Ureter (tissue), 1 donor: ENCODE measurements around the gene SHC2. TPM values are rescaled to one million over a fixed set of nuclear protein-coding genes. Genes with fewer than 3 reads are reported as not detected.
"Not testable (repeated sequence)": the region's sequence is repeated elsewhere in the genome, so short reads cannot be mapped to it uniquely, and the experiment has no call there.

Source experiments
- DNase-seq: peaks from one replicate; pipeline ENCODE4 v3.0.0-alpha.2; 2020; ENCODE audit warnings: low spot score
- total RNA-seq: library from RNA; stranded (reverse); gene quantifications from one replicate; pipeline ENCODE4 v1.2.4, GENCODE V29; 2023
- donor health status: DM: yes; HTN: yes; CAD: no.

The SHC2 gene
- total RNA-seq, 1 donor from 2014 or later: 27.6 TPM

DNA sequence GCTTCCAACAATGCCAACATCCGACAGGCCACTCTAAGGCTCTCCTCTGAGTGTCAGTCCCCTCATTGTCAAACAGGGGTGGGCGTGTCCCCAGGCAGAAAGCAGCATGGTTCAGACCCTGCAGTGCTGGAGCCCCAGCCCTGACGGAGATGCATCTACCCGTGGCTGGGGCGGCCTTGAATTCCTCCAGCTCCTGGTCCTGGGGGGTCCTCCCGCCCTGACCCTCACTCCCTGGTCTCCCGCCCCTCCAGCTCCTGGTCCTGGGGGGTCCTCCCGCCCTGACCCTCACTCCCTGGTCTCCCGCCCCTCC lies 38.0 kb downstream of the SHC2 start:
- not testable (repeated sequence) for DNase-seq

DNA sequence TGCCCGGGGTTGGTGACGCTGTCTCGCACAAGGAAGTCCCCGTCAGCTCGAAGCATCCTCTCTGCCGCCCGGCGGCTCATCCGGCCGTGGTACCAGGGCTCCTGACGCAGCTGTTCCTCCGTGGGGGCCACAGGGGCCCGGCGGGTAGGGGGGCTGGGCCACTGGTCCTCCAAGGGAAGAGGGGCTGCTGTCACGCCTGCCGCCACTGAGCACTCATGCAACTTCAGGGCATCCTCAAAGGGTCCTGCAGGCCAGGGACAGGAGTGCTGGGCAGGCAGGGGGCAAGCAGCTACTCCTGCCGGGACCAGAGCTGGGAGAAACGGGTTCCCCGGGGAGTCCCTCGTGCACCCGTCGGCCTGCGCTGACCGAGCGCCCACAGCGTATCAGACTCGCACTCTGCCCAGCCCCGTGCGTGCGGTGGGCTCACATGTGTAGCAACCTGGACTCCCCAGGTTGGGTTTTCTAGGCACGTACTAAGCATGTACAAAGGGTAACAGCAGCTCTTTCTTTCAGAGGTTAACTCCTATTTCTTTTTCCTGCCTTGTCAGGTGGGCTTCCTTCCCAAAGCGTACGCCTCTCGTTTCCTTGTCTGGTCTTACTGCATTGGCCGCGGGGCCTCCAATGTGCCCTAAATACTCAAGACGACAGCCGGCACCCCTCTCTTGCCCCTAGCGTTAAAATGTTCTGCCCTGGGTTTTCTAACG lies 38.5 kb downstream of the SHC2 start:
- no peak for DNase-seq

DNA sequence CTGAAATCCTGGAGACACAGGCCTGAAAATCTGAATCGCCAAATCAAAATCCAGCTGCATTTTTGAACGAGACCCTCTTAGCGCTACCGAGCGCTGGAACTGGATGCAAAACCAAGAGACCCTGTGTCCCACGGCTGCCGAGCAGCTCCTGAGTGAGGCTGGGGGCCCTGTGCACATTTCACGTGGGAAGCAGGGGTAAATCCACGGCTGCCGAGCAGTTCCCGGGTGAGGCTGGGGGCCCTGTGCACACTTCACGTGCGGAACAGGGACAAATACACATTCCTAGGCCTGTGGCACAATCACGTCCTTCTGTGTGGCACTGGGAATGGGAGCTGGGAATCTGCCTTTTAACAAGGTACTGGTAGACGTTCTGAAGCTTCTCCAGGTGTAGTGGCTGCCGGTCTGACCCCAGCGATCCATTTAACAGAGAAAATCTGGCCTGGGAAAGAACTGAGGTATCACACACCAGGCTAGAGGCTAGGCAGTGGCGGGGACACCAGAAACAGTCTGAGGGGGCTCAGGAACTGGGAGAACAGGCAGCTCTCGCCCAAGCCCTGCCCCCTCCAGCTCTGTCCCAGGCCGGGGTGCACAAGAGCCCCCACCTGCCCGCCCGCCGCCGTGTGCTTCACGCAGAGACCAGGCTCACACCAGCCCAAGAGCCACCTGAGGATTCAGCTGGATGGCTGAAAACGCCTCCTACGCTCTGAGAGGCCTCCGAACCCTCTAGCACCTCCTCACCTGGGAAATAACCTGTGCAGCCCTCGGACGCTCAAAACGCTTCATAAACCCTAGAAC lies 40.9 kb downstream of the SHC2 start:
- DNase-seq: no peak

DNA sequence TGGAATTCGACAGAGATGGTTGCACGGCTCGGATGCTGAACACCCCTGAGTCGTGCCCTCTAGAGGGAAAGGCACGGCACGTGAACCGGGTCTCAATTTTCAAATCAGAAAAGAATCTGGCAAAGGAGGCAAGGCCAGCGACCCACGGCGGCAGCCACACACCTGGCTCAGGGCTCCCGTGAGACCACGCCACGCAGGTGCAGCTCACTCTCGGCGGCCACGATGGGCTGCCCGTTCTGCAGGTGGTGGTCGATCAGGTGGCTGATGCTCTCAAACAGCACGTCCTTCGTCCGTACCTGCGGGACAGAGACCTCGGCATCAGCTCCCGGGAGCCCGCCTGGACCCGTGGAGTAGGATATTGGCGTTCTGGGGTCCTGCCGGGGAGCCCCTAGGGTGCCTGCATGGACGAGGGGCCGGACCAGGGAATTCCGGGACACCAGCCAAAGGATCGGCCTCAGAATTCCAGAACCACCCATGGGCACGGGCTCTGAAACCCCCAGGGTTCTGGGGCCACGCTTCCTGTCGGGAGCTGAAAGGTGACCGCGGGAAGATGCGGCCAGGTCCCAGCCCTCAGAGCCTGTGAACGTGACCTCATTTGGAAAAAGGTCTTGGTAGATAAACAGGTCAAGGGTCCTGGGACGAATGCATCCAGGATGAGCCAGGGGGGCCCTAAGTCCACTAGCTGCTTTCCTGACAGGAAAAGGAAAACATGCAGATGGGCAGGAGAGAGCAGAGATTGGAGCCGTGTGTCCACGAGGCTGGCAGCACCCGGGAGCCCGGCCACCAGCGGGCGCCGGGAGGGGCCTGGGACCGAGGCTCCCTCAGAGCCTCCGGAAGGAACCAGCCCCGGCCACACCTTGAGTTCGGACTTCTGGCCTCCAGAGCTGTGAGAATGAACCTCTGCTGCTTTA lies 41.8 kb downstream of the SHC2 start:
- no peak for DNase-seq

DNA sequence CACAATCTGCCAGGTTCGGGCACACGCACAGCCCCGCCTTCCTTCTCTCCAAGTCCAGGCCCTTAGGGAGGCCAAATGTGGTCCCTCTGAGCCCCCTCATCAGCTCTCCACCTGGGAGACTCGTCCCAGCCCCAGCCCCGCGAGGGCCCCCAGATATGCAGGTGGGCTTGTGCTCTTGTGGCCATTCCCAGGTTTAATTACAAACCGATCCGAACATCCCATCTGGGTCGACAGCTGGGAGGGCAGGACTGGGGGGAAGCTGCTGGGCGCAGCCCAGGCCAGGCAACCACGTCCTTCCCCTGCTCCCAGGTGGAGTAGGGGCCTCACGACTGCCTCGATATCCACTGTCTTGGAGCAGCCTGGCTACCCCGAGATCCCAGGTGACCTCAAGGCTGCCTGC lies 44.4 kb downstream of the SHC2 start:
- no peak for DNase-seq

DNA sequence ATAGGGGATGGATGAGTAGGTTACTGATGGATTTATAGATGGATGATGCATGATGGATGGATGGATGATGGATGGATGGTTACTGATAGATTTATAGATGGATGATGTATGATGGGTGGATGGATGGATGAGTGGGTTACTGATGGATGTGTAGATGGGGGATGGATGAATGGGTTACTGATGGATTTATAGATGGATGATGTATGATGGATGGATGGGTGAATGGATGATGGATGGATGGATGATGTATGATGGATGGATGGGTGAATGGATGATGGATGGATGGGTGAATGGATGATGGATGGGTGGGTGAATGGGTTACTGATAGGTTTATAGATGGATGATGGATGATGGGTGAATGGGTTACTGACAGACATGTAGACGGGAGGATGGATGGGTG lies 45.5 kb downstream of the SHC2 start:
- DNase-seq: no peak

DNA sequence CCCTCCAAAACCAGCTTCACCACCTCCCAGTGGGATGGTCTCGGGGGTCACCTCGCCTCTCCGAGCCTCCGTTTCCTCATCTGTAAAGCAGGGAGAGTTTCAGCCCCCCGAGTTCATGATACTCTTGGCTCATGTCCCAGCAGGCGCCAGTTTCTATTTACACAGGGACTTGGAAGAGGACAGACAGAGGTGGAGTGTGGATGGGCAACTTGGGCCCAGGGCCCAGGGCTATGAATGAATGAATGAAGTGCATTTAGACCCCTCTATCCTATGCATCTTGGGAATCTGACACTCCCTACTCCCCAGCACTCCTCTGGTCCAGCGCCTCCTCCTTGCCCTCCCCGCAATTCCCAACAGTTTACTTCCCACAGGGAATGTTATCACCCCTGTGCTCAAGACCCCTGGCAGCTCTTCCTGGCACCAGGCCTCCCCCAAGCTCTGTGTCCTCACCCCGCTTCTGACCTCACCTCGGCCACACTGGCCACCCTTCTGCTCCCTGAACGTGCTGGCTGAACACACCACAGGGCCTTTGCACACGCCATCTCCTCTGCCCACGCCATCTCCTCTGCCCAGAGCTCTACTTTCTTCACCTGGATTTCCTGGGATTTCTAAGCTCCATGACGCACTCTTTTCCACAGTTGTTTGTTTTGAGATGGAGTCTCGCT lies 46.9 kb downstream of the SHC2 start:
- DNase-seq: no peak

DNA sequence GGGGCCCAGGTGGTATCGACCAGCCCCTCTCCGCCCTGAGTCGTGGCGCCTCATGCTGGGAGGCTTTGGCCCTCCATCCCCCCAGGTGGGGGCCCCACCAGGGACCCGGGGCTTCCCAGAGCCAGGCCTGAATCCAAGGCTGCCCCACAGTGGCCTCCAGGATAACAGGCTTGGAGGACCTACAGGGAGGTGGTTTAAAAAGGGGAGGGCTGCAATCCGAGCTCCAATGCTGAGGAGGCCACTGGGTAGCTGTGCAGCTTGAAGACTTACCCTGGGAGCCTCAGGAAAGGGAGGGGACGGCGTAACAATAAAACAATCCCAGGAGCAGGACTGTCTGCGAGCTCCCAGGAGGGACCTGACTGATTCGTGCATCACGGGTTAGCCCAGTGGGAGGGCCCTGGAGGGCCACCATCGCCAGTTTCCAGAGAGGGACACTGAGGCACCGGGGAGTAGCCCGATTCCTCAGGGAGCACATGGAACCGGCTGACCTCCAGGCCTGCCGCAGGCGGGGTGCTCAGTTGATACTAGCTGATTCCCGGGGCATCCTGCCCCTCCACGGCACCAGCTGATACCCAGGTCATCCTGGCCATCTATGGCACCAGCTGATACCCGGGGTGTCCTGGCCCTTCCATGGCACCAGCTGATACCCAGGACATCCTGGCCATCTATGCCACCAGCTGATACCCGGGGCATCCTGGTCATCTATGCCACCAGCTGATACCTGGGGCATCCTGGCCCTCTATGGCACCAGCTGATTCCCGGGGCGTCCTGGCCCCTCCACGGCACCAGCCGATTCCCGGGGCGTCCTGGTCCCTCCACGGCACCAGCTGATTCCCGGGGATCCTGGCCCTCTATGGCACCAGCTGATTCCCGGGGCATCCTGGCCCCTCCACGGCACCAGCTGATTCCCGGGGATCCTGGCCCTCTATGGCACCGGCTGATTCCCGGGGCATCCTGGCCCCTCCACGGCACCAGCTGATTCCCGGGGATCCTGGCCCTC lies 48.2 kb downstream of the SHC2 start:
- no peak for DNase-seq

DNA sequence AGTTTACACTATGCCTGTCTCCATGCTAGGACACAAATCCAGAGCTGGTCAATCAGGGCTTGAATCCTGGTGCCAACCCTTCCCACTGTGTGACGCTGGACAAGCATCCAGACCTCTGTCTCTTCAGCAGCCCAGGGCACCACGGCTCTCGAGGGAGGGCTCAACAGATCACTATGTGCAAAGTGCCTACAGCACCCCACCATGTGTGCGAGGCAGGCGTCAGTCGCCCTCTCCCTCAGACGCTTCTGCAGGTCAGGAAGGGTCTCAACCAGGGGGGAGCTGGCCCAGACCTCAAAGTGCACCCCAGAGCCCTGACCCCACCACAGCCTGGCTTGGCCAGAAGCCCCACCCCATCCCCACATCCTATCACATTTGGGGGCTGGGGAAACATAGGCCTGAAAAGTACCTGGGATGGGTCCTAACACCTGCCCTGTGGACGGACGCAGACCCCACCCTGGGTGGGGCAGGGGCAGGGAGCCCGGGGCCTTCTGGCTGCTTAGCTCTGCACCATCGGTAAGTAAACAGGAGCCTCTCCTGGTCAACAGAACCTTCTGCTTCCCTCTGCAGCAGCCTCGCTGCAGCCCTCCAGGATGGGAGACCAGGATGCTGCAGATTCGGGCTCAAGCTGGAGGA lies 49.0 kb downstream of the SHC2 start:
- DNase-seq: no peak

DNA sequence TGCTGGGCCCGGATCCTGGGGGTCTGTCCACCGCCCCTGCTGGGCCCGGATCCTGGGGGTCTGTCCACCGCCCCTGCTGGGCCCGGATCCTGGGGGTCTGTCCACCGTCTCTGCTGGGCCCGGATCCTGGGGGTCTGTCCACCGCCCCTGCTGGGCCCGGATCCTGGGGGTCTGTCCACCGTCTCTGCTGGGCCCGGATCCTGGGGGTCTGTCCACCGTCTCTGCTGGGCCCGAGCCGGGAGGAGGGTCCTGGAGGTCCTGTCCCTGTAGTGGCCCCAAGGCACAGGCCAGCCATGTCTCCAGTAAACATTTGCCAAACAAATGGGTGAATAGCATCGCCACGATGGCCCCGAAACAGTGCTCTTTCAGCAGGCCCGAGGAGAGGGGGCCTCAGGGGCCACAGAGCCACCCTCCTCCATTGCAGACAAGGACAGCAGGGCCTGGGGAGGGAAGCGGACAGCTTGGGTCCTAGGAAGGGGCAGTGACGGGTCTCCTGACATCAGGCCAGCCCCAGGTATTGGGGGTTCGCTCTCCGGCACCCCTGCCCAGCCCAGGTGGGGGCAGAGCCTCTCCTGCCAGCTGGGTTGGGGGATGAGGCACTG lies 49.6 kb downstream of the SHC2 start:
- DNase-seq: not testable (repeated sequence)

DNA sequence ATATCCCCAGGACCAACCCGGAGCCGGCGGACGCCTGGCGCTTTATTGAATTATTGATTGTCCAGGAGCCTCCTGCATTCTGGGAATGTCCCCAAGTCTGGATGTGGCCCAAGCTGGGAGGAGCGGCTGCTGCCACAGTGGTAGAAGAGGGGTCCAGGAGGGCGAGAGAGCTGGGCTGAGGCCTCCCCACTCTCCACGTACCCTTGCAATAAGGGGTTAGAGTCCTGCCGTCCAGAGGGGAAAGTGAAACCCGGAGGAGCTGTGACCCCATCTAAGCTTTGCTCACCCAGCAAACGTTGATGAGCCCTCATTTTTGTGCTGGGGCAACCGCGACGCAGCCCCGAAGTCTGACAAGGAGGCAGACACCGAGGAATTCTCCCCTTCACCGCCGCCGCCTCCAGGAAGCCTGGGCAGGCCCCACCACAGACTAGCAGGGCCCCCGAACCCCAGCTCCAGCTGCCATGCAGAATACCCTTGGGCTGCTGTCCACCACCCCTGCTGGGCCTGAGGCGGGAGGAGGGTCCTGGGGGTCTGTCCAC lies 50.5 kb downstream of the SHC2 start:
- DNase-seq: no peak

DNA sequence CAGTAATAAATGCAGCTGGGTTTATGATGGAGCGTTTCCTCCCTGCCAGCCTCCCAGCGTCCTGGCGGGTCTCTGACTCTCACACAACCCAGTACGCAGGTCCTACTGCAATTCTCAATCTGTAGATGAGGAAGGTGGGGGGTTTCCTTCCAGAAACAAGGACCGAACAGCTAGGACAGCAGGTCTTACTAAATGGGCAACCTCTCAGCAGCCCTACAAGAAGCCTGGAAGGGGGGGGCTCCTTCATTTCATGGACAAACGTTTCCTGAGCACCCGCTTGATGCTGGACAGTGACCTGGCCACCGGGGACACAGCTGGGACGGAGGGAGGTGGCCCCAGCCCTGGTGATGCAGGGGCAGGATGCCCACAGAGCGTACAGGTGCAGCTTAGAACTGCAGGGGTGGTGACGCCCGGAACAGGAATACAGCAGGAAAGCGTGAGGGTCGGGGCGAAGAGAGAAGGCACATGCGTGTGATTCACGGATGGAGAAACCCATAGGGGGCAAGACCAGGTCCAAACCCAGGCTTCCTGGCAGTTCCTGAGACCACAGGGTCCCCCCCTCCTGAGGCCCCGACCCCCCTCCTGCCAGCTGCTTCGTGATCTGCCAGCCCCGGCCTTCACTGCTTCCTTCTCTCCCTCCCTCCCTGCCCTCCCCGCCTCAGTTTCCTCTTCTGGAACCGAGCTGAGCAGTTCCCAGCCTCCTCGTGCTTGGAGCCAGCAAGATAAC lies 51.2 kb downstream of the SHC2 start:
- DNase-seq: no peak

DNA sequence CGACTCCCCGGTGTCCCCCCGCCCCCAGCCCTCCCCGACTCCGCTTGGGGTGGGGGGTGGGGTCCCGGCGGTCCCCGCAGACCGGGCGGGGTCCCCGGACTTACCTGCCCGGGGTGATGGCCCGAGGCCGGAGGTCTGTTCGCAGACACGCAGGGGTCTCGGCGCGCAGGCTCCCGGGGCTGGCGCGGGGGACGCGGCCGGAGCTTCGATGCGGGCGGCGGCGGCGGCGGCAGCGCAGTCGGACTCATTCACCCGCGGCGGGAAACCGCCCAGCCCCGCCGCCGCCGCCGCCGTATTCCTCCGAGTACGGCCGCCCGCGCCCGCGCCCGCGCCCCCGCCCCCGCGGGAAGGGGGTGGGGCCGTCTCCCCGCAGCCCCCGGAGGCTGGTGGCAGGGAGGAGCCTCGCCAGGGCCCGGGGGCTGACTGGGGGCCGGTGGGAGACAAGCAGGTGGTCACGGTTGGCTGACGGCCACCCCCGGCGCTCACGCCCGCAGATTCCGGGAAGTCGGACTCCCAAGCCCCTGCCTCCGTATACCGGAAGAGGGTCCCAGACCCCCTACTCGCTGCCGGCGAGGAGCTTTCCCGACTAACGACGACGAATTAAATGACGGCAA lies 51.8 kb downstream of the SHC2 start, which contains the start of gene C2CD4C:
Gene C2CD4C (minus strand): TSS at position 246 of the 614 bp plus-strand sequence. CDS start 786 bp downstream, outside the sequence.
- no peak for DNase-seq

DNA sequence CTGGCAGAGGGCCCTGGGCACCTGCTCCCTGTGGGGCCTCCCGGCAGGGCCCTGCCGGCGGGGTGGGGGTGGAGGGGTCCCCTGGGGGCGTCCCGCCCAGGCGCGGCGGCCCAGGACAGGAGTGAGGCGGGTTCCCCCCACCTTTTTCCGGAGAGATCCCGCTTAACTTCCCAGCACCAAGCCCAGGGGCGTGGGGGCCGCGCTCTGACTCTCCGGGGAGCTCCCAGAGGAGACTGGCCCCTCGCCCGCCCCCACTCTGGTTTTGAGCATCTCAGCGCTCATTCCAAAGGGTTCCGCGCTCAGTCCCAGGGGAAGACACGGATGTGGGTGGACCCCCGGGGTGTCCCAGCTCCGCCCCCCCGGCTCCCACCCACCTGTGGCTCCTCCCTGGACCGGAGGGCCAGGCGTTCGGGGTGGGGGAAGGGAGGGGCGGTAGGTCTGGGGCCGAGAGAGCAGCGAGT lies 52.4 kb downstream of the SHC2 start:
- no peak for DNase-seq

DNA sequence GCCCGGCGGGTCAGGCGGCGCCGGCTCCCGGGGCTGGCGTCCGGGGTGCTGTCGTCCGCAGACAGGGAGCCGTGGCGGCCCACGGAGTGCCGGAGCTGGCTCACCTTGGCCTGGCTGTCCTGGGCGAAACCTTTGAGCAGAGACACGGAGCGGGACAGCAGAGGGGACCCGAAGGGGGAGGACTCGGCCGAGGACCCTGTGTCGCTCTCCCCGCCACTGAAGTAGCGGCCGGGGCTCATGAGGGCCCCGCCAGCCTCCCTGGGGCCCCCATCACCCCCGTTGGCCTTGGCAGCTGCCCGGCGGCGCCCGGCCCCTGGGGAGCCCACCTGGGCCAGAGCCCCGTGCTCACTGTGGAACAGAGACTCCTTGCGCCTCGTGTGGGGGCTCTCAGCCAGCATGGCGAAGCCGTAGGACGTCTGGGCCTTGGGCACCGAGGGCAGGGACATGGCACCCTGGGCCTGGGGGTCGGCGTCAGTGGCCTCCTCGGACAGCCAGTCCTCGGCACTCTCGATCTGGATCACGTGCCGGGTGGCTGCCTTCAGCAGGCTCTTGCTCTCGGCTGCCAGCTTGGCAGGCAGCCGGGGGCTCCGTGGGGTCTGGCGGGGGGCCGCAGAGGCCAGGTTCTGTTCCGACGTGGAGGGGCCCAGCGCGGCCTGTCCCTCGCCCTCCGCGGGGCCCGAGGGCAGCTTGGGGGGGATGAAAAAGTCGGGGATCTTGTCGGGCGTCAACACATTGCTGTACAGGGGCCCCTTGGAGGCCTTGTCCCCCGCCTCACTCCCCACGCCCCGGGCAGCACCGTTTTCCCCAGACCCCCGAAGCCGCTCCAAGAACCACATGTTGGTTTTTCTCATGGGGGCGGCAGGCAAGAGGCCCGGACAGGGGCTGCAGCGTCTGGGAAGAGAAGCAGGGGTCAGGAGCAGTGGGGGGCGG lies 53.1 kb downstream of the SHC2 start:
- no peak for DNase-seq

DNA sequence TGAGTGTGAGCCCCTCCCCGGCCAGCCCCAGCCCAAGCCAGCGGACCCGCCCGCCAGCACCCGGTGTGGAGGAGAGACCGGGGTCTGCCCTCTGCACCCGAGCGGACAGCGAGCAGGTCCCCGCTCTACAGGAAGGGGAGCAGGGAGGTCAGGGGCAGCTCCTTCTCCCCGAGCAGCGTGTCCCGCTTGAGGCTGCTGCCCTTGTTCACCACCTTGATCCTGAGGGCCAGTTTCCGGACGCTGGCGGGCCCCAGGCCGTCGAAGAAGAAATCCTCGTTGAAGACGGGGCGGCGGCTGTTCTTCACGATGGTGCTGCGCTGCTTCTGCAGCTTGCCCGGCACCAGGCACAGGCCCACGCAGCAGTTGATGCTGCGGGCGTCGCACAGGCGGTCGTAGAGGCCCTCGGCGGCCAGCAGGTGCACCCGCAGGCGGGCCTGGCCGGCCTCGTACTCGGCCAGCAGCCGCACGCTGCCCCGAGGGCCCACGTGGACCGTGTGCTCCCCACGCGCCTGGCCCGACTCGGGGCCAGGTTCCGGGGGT lies 53.8 kb downstream of the SHC2 start:
- DNase-seq: no peak
